HL-60 (cell line): ENCODE data around the gene CACNG8.

Experiments used
- DNase-seq, 2 experiments: peaks; one replicate each; pipeline ENCODE4 v3.0.0-alpha.2; 2010 to 2020; ENCODE audit warnings: low read depth in 1 of 2, low spot score in 1 of 2
- H3K27ac ChIP-seq: fragments of 250-450 bp; sonication (Bioruptor Pico); replicated peaks from 2 replicates; pipeline ENCODE4 v1.5.1; 2020; ENCODE audit warnings: mild to moderate bottlenecking, moderate library complexity
- H3K27me3 ChIP-seq: fragments of 250-450 bp; sonication (Bioruptor Pico); 2 replicates; pipeline ENCODE4 v1.5.1; 2021; ENCODE audit warnings: mild to moderate bottlenecking, moderate library complexity; ENCODE audit not compliant: insufficient read depth, poor library complexity, severe bottlenecking
- H3K4me3 ChIP-seq: replicated peaks from 2 replicates; pipeline ENCODE4 v1.5.1; 2011; ENCODE audit warnings: mild to moderate bottlenecking, control low read depth, low read length; ENCODE audit not compliant: insufficient read depth
- CTCF ChIP-seq: IDR thresholded peaks from one replicate; pipeline ENCODE4 v1.5.1; 2011; ENCODE audit warnings: low read length, control low read depth, inconsistent platforms; ENCODE audit not compliant: insufficient read depth
- GABPA ChIP-seq: IDR thresholded peaks from 2 replicates; pipeline ENCODE4 v1.6.1; 2012; ENCODE audit warnings: low read depth
- POLR2AphosphoS5 ChIP-seq: IDR thresholded peaks from 2 replicates; pipeline ENCODE4 v1.6.1; 2012; ENCODE audit warnings: low read depth
- REST ChIP-seq: IDR thresholded peaks from 2 replicates; pipeline ENCODE4 v1.6.1; 2012; ENCODE audit warnings: low read depth; ENCODE audit not compliant: insufficient replicate concordance
- SPI1 ChIP-seq: IDR thresholded peaks from 2 replicates; pipeline ENCODE4 v1.6.1; 2012; ENCODE audit warnings: low read depth, mild to moderate bottlenecking, borderline replicate concordance

The CACNG8 gene

GRCh38 chr19:54014920-54015560 lies 52.3 kb downstream of the CACNG8 start:
- no peak for DNase-seq
- H3K27ac ChIP-seq, result no peak overlapping the region
- TF ChIP-seq CTCF (no peak), GABPA (no peak), SPI1 (no peak), POLR2AphosphoS5 (no peak), REST (no peak)

GRCh38 chr19:54017261-54017660 lies 54.5 kb downstream of the CACNG8 start:
- Histone ChIP-seq H3K4me3 (no peak overlapping the region), H3K27ac (no peak overlapping the region), H3K27me3 (no peaks in the 10 kb centered on the region)
- DNase-seq, result no peak
- TF ChIP-seq POLR2AphosphoS5 (no peak), CTCF (no peak), GABPA (no peak), SPI1 (no peak), REST (no peak)

More at GRCh38 chr19:54014920-54015560, 52.3 kb downstream of the CACNG8 start:
- Histone ChIP-seq H3K4me3 (no peak overlapping the region), H3K27me3 (no peaks in the 10 kb centered on the region)

- no peak overlapping the region for H3K4me3 ChIP-seq
- no peak for TF ChIP-seq REST
- TF ChIP-seq CTCF, result no peak
- TF ChIP-seq POLR2AphosphoS5, result no peak
- TF ChIP-seq GABPA, result no peak
- TF ChIP-seq SPI1, result no peak
- H3K27me3 ChIP-seq, result no peaks in the 10 kb centered on the region
- no peak overlapping the region for H3K27ac ChIP-seq
- no peak for DNase-seq
Observed at GRCh38 chr19:54021363-54021762, 58.6 kb downstream of the CACNG8 start.
